T-helper 1 cell (primary cell): ENCODE measurements around the gene PLXND1.

Experiments
- DNase-seq, 5 donors: peaks; one replicate each; pipeline ENCODE4 v3.0.0-alpha.2; 2012 to 2020

PLXND1 gene

GRCh38 chr3:129599607-129600006 lies 6.9 kb downstream of the PLXND1 start:
- DNase-seq, result no peak

GRCh38 chr3:129599073-129599472 lies 7.4 kb downstream of the PLXND1 start:
- no peak for DNase-seq

GRCh38 chr3:129598484-129598883 lies 8.0 kb downstream of the PLXND1 start:
- no peak for DNase-seq

GRCh38 chr3:129598000-129598381 lies 8.5 kb downstream of the PLXND1 start:
- DNase-seq, result no peak

GRCh38 chr3:129597087-129597999 lies 9.1 kb downstream of the PLXND1 start:
- DNase-seq, result no peak

GRCh38 chr3:129596194-129597086 lies 10.0 kb downstream of the PLXND1 start:
- DNase-seq, result no peak

- no peak for DNase-seq
Measured at GRCh38 chr3:129595544-129596193, 10.8 kb downstream of the PLXND1 start.

- no peak for DNase-seq
Measured at GRCh38 chr3:129594907-129595390, 11.5 kb downstream of the PLXND1 start.

- DNase-seq, result no peak
Measured at GRCh38 chr3:129594409-129594808, 12.1 kb downstream of the PLXND1 start.

- DNase-seq, result peak in 2 of 5 donors; percentile 19 to 88
Measured at GRCh38 chr3:129593595-129594339, 12.7 kb downstream of the PLXND1 start.

GRCh38 chr3:129593230-129593594 lies 13.3 kb downstream of the PLXND1 start:
- DNase-seq, result no peak

- no peak for DNase-seq
Measured at GRCh38 chr3:129592381-129593131, 13.9 kb downstream of the PLXND1 start.

GRCh38 chr3:129591932-129592331 lies 14.5 kb downstream of the PLXND1 start:
- no peak for DNase-seq

GRCh38 chr3:129590215-129590614 lies 16.3 kb downstream of the PLXND1 start:
- DNase-seq, result no peak

- no peak for DNase-seq
Measured at GRCh38 chr3:129587566-129588210, 18.8 kb downstream of the PLXND1 start.

GRCh38 chr3:129586746-129587430 lies 19.6 kb downstream of the PLXND1 start:
- no peak for DNase-seq

- no peak for DNase-seq
Measured at GRCh38 chr3:129585949-129586657, 20.4 kb downstream of the PLXND1 start.

GRCh38 chr3:129584631-129585030 lies 21.8 kb downstream of the PLXND1 start:
- DNase-seq, result no peak

- no peak for DNase-seq
Measured at GRCh38 chr3:129583289-129583688, 23.2 kb downstream of the PLXND1 start.

- no peak for DNase-seq
Measured at GRCh38 chr3:129582799-129583198, 23.7 kb downstream of the PLXND1 start.
